GM18907 (cell line): ENCODE measurements around the gene ZNF608.

Experiments
- ATAC-seq: cut with Tn5 transposase; IDR thresholded peaks from one replicate; pipeline ENCODE4 v1.9.1; 2021; ENCODE audit warnings: mild to moderate bottlenecking, moderate library complexity; ENCODE audit not compliant: unreplicated experiment

ZNF608 gene

DNA sequence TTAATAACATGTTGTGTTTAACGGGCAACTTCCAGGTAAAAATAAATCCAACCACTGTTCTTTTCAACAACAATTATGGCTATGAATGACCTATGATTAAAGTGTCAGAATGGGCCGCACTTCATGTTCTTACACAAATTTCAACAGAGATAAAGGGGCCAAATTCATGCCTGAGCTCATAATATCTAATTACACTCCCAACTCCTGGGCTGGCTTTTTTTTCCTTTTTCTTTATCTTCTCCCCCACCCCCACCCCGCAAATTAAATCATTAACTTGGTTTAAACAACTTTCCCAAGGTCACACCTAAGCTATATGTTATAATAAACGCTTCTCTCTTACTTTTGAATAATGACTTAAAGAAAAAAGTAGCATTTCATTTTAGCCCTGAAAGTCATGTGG is 25.8 kb downstream of the ZNF608 start:
- ATAC-seq, result no peak

DNA sequence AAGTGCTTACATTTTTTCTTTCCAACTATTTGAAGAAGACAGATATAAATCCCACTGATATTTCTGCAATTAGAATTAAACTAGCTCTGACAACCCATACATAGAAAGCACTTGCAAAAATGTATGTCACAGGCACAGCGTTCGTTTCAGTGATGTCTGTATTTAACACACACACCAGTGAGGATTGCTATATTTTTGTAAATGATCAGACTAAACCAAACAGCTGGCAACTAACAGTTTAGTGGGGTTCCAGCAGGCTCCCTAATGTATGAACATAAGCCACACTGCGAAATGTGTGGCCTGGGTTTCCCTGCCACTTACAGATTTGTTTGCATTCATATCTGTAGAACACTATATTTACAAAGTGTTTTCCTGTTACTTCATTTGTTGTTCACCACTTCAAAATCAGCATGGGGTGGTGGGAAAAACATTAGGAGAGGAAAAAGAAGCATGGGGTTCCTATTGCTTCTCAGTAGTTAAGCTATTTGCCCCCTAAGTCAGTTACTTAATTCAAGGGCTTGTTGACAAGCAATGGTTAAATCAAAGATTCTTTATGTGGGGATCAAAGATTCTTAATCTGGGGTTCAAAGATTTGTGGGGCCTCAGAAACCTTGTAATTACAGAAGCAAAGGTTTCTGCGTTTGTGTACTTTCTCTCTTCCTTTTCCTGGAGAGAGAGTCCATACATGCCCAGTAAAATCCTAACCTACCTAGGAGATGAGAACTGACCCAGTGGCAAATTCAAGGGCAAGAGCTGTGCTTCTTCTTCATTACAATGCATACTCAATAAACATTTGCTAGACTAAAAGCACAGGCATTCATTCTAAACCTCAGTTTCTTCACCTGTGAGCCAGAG is 27.1 kb downstream of the ZNF608 start:
- no peak for ATAC-seq

DNA sequence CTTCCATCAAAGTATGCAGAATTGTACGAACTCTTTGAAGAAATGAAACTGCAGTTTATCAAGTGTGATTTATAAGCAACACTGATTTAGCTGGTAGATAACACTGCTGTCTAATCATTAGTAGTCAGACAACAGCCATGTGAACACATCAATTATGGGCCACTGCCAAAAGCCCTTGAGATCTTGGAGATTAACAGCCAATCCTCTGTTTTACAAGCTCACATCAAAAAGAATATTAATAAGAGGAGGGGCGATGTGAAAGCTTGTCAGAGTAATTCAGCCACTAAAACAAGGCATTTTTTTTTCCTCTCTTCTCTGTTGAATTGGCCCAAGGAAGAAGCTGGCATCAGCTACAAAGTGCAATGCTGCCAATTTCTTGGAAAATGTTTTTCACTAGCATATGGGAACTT is 28.1 kb downstream of the ZNF608 start:
- ATAC-seq, result no peak

DNA sequence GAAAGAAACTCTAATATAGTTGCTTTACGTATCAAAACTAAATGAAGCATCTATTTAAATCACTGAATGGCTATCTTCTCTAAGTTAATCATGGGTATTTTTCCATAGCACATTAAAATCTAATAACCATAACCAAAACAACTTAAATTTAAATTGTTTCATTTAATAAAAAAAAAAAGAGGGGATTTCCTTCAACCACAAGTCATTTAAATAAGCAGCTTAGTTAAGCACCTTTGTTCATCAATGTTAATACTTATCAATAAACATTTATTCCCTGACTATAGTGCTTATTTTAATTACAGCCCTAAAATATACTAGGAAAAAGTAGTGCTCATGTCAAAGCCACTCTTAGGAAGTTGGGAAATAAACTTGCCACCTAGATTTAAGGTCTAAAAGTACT is 30.3 kb downstream of the ZNF608 start:
- no peak for ATAC-seq

DNA sequence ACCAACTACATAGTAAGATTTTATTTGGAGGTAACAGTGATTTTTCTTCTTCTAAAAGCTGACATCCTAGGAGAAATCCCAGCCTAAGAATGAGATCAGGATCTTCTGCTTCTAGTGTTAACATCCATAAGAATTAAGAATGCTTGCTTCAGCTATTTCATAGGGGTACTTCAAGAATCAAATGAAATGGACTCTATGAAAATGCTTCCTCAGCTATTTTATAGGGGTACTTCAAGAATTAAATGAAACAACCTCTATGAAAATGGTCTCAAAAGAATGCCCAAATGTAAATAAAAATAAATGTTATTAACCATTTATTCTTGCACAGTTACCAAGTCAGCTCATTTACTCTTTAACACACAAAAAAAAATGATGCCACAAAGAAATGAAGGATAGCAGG is 31.5 kb downstream of the ZNF608 start:
- no peak for ATAC-seq

DNA sequence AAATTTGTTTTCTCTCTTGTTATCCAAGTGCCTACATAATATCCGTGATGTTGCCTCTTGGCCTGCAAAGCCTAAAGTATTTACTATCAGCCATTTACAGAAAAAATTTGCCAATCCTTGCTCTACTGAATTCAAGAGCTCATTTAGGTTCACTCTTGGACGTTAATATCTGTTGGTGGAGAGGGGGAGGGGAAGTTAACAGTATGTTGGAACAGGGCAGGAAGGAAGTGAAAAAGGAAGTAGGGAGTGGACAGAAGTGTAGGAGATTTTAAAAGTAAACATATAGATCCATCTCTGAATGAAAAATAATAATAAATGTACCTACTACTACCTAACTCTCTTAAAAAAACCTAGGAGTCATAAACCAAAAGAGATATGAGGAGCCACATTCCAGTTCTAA is 32.8 kb downstream of the ZNF608 start:
- ATAC-seq, result no peak

DNA sequence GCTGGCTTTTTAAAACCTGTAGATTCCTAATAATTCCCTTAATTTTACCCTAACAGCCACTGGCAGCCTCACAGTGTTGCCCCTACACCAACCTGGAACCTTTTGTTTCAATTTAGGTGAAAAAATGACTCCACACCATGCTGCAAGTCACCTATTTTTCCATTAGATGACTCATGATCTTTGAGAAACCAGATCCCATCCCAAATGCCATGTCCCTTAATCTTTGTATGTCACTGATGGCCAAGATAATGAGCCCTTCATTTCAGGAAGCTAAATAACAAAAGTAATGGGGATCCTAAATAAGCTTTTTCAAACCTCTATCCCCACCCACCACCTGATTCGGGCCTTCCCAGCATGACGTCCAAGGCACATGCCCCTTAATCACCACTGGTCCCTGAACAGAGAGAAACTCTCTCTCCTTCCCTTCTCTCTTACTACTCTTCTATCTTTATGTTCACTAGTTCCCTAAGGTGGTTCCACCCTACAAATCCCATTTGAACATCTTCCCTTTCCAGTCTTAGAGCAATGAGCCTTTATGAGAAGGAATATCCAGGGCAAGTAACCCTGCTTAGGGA is 33.6 kb downstream of the ZNF608 start:
- ATAC-seq, result no peak

DNA sequence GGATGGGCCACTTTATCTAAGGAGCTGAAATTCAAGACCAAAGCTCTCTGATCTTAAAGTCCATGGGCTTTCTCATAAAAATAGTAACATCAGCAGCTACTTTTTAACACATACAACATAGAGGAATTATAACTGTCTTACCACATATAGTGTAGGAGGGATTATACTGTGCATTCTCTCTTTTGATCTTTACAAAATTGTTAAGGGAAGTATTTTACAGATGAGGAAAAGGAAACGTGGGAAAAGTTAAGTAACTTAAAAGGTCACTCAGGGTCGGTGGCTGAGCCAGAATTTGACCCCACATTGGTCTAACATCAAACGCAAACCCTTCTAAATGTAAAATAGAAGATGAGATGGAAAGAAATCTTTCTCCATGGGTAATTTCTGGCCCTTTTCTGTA is 38.4 kb downstream of the ZNF608 start:
- ATAC-seq, result no peak

DNA sequence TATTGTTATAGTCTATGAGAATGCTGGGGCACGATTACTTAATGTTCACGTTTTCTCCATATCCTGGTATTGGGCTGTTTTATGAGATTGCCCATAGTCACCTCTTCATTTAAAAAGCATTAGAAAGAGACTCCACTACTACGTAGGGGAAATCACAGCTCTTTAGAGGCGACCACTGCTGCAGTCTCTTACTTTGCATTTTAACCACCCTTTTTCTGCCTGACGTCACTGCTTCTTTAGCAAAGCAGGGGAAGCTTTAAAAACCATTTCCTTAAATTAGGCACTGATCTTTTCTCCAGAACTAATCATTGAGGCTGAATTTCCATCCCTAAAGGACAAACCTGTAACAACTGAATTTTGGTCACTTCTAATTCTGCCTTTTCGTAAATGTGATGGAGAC is 38.9 kb downstream of the ZNF608 start:
- ATAC-seq, result peak; percentile 39

DNA sequence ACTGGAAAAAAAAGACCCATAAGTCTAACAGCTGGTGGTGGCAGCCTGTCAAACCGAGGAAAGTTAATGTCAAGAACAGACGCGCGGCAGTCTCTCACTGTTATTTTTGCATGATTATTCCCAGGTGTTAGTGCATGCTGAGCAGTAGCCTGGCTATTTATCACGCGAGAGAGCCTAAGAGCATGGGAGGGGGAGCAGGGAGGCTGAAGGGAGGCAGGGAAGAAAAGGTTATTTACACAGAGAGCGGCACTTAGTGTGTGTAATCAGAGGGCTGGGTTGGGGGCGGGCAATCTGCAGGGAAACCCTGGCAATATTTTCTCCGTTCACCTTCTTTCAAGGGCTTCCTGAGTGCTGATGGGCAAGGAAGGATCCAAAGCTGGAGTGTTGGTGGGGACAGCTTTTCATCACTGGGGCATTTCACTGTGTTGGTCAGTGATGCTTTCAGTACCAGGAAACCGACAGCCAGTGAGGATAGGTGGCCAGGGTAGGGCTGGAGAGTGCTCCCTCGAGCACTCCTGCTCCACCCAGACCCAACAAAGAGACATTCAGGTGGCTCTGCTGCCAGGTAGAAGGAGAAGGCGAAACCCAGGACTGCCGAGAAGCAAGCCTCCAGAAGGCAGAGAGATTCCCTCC is 39.6 kb downstream of the ZNF608 start:
- no peak for ATAC-seq

DNA sequence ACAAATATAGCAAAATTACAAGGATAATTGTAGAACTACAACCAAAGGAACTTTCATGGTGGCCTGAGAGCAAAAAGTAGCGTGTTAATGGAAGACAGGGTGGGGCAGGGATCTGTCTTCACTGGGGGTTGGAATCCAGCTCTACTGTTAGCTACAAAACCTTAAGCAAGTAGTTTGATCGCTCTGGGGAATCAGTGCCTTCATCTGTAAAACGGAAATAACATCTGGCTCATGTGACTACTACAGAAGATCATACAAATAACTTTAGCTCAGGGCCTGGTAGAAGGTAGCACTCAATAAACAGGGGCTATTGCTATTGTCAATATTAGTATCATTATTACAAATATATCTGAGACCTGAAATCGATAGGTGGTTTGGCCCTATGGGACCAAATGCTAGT is 40.4 kb downstream of the ZNF608 start:
- ATAC-seq, result no peak

DNA sequence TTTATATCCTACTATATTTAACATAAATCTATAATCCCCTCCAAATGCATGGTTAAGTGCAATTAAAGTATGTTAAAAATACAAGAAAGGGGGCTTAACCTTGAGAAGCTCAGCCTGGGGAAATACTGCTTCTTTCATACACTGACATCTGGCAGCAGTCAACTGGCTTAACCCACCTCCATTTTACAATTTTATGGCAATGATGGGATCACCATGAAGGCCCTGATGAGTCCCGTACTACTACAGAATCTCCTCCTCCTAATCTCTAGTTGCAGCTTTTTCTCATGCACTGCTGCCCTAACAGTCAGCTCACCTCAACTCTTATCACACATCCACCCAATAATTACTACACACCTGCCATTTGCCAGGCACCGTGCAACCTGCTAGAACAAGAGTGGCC is 40.9 kb downstream of the ZNF608 start:
- no peak for ATAC-seq

DNA sequence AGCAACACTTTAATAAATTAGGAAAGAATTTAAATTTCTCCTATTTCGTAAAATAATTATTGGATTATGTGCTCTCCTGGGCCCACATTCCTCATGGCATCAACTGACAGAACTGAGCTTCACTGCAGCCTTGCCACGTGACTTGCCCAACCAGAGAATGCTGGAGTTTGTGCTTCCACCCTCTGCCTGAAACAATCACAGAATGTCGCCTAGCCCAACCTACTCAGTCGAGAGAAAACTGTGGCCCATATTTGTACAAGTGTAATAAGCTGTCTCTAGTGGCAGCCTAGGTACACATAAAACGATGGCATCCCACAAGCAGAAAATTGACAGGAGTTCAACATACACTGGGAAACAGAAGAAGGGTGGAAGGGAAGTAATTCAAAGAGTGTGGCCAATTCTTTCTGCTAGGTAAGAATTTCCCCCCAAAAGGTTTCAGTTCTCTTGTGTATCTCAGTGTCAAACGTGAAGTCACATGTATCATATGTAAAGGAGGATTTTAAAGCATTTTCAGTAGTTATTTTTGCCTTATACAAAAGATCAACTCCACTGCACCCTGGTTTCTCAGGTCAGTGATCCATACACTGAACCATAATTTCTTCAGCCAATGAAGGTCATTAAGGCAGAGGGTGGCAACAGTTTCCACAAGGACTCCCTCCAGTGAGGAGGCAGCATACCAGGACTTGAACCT is 41.7 kb downstream of the ZNF608 start:
- ATAC-seq, result peak; percentile 86

DNA sequence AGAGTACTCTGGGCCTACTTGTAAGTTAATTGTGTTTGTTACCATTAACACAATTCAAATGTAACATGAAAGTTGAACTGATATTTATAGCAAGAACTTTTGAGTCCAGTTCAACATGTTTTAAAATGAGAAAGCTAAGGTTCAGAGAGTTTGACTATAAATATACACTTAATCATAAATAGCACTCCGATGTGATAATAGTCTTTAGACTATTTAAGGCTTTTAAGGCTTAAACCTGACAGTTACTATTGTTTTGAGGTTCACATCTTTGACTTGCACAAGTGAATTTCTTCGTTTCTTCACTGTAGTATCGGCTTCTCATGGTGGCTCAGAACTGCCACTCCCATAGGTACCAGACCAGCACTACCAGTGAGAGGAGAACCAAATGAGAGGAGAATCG is 42.4 kb downstream of the ZNF608 start:
- no peak for ATAC-seq

DNA sequence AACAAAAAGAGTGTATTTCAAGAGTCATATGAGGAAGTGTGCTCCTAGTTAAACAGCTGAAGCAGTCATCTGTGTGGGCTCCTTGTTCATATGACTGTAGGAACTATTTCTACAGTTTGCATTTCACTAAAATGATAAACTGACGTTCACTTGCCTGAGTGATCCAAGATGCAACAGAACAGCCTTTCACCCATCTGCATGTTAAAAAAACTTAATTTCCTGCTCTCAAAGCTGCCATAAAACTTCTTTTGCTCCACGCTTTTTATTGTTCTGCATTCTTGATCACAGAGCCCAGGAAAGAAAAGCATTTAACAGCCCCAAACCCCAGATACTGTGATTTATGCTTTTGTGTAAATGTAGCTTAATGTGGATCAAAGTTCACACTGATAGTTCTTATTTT is 43.9 kb downstream of the ZNF608 start:
- ATAC-seq, result no peak

DNA sequence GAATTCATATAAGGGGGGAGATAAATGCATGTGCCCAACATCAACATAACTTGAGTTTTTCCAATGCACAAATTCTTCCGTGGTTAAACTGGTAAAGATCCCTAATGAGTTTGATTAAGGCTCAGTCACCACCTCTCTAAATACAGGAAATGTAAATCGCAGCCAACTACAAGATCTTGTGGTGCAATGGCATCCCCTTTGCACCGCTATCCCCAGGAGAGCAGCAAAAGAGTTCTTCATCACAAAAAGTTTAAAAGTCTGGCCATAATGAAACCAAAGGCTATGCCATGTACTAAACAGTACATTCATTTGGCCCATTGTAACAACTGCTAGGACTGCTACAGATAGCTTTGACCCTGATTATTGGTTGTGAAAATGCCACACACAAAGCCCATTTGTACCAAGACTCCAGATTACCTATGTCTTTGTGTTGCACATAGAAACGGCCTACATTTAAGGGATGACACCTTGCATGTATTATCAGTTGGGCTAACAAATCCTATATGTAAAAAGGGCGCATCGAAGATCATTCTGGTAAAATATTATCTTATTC is 44.5 kb downstream of the ZNF608 start:
- no peak for ATAC-seq

DNA sequence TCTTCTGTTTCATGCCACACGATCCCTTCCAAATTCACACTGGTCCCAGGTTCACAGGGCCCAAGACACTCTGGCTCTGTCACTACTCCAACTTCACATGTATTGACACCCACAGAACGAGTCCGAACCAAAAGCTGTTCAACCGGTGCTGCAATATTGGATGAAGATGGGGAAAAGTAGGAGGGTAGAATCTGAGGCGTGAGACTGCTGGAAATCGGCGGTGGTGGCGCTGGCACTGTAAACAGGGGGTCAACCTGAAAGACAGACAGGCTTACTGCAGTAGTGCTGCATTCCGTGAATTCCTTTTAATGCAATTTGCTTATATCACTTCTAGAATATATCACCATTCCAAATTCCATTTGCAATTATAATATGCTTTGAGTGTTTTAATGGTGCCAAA is 45.4 kb downstream of the ZNF608 start:
- ATAC-seq, result no peak

DNA sequence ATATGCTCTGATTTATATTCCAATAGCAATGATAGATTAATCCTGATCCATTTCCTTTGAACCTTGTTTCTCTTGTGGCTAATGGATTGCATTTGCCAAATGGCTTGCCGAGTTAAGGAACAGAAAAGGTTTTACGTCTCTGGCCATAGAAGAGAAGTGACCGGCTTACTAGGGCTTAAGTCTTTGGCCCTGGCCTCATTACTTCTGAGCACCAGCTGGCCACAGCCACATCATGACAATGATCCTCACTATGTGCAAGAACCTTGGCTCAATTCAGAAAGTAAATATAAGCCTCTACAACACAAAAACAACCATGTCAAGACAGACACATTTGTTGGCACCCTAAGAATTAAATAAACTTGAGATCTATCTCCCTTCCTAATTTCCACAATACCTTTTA is 46.1 kb downstream of the ZNF608 start:
- no peak for ATAC-seq

DNA sequence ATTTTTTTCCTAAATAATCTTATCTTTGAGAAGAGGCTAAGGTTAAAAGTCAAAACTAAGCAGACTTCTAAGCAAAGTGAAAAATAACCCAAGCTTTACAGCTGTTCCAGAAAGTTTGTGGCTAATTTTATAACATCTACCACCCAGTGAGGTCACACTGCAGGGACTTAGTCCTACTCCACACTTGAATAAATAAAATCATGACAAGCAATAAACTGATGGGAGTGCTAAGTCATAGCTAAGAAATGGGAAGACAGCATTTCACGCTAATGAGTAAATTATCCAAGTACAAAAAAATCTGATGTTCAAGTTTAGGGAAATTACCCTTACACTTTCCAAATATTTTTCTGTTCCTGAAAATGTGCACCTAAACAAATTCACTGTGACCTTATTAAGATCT is 47.7 kb downstream of the ZNF608 start:
- ATAC-seq, result no peak

DNA sequence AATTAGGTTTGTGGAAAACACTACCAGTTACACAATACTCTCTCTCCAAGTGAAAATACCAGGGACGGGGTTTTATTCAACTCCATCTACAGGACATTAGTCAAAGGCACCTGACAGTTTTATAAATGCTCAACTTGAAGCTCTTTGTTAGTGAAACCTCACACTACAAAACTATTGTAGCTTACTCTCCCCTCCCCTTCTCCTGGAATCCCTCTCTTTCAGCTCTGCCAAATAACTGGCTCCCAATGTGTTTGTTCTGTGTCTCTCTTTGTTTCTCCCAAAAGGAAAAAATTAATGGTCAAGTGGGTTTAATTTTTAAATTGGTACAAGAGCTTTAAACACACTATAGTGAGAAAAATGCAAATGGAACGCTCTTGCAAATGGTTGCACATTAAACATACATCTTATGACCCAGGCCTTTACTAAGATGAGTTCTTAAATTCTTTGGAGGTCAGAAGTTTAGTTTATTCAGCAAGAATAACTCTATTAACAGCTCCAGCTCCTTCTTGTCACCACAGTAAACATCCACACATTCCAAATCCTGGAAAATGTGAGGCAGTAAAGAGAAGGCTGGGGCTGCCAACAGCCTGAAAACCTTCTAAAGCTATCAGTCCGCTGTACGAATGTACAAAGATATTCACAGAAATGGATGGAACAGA is 48.4 kb downstream of the ZNF608 start:
- no peak for ATAC-seq

DNA sequence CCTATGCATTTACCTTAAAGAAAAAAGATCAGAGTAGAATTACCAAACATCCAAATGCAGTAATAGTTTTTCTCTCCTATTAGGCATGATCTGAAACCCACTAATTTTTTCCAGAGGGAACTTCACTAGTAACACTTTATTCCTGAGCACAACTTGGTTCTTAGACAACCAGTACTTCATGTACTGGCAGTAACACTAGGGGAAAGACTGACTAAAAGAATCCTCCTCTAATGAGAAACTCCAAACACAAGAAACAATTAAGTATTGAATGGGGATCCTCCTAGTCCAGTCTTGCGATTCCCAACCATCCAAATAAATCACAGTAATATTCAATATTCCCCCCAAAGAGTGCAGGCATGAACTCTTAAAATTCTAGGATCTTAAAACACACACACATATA is 48.9 kb downstream of the ZNF608 start:
- no peak for ATAC-seq
